GM21381 (cell line): ENCODE data around the gene DIP2C.
"Not testable (repeated sequence)": the region's sequence is repeated elsewhere in the genome, so short reads cannot be mapped to it uniquely, and the experiment has no call there.

Experiments
- ATAC-seq: cut with Tn5 transposase; IDR thresholded peaks from one replicate; pipeline ENCODE4 v1.9.1; 2021; ENCODE audit warnings: mild to moderate bottlenecking, moderate library complexity; ENCODE audit not compliant: unreplicated experiment

Gene DIP2C

DNA sequence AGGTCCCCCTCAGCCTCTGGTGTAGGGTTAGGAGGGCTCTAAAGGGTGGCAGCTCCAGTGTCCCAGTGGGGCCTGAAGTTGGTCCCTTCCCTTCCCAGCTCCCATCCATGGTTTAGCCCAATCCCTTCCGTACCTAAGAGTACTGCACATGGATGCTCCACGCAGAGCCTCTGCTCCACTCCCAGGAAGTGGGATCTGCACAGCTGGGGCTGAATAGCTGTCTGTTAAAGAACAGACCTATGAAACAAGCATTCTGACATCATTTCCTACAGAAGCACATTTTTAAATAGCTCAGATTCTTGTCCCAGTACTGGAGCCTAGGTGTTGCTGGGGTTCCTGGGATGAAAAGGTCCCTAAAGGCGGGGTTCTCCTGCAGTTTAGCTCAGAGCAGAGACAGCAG, 418.3 kb downstream of the DIP2C start:
- ATAC-seq: no peak

DNA sequence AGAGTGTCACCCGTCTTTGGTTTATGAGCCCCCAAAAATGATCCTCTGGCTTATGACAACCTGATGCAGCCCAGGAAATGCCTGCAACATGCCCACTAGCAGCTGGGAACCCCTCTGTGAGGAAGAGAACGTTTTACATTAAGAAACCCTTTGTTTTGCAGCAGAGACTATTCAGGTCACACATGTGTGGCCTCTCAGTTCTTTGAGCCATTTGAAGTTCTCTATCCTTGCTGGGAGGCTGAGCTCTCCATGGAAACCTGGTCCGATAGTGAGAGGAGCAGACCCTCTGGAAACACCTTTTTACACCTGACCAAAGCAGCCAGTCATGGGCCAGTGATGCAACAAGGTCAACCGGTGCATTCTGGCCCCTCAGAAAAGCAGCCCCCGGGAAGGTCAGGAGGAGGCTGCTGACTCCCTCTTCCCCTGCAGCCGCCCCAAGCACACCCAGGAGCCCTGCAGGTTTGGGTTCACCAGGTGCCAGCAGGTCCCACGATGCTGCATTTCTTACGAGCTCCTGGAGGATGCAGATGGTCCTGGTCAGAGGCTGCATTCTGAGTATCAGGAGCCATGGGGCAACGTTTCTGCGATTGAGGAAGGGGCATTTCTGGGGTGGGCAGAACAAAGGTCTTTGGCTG, 419.9 kb downstream of the DIP2C start:
- ATAC-seq: no peak

DNA sequence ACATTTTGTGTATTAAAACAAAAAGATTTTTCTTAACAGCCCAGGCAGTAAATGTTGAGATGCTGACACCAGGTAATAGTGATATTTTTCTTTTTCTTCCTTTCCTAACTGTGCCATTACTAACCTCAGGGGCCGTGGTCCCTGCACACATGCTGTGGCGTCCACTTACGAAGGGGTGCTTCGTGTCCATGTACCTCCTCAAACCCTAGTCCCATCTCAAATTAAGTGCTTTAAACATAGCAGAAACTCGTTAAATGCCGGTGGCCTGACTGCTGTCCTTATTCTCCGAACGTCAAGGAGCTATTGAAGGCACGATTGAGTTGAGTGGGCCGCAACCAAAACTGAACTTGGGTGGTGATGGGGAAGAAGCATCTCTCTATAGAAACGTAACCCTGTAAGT, 421.8 kb downstream of the DIP2C start:
- no peak for ATAC-seq

DNA sequence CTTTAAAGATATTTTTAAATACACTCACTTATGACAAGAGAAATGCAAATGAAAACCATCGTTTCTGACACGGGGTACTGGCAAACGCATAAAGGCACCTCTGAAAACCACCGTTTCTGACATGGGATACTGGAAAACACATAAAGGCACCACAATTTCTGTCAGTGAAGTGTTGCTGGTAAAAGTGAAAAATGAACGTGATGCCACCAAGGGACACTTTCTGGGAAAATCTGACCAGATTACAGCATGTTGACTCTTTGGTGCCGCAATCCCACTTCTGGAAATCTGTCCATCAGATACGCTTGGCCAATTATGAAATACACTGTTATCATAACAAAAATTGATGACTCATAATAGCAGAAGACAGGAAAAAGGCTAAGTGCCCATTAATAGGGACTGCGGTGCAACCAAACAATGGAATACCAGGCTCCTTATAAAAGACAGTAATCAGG, 422.5 kb downstream of the DIP2C start:
- ATAC-seq: no peak

DNA sequence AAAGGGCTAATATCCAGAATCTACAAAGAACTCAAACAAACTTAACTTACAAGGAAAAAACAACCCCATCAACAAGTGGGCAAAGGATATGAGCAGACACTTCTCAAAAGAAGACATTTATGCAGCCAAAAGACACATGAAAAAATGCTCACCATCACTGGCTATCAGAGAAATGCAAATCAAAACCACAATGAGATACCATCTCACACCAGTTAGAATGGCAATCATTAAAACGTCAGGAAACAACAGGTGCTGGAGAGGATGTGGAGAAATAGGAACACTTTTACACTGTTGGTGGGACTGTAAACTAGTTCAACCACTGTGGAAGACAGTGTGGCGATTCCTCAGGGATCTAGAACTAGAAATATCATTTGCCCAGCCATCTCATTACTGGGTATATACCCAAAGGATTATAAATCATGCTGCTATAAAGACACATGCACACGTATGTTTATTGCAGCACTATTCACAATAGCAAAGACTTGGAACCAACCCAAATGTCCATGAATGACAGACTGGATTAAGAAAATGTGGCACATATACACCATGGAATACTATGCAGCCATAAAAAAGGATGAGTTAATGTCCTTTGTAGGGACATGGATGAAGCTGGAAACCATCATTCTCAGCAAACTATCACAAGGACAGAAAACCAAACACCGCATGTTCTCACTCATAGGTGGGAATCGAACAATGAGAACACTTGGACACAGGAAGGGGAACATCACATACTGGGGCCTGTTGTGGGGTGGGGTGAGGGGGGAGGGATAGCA, 423.5 kb downstream of the DIP2C start:
- ATAC-seq: not testable (repeated sequence)

DNA sequence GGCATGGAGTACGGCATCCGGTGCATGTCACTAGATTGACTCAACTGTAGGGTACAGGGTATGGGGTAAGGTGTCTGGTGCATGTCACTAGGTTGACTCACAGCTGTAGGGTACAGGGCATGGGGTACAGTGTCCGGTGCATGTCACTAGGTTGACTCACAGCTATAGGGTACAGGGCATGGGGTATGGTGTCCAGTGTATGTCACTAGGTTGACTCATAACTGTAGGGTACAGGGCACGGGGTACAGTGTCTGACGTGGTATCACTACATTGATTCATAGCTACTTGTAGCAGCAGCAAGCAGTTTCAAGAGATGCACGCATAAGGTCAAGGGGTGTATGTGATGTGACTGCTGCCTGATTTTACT, 424.4 kb downstream of the DIP2C start:
- ATAC-seq: not testable (repeated sequence)

DNA sequence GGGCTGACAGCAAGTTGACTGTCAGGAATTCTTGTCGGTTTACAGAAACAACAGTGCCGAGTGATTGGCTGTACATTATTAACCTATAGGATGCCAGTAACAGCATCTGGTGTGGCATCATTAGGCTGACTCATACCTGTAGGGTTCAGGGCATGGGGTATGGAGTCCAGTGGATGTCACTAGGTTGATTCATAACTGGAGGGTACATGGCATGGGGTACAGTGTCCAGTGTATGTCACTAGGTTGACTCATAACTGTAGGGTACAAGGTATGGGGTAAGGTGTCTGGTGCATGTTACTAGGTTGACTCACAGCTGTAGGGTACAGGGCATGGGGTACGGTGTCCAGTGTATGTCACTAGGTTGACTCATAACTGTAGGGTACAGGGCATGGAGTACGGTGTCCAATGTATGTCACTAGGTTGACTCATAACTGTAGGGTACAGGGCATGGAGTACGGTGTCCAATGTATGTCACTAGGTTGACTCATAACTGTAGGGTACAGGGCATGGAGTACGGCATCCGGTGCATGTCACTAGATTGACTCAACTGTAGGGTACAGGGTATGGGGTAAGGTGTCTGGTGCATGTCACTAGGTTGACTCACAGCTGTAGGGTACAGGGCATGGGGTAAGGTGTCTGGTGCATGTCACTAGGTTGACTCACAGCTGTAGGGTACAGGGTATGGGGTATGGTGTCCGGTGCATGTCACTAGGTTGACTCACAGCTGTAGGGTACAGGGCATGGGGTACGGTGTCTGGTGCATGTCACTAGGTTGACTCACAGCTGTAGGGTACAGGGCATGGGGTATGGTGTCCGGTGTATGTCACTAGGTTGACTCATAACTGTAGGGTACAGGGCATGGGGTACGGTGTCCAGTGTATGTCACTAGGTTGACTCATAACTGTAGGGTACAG, 425.1 kb downstream of the DIP2C start:
- ATAC-seq: not testable (repeated sequence)

DNA sequence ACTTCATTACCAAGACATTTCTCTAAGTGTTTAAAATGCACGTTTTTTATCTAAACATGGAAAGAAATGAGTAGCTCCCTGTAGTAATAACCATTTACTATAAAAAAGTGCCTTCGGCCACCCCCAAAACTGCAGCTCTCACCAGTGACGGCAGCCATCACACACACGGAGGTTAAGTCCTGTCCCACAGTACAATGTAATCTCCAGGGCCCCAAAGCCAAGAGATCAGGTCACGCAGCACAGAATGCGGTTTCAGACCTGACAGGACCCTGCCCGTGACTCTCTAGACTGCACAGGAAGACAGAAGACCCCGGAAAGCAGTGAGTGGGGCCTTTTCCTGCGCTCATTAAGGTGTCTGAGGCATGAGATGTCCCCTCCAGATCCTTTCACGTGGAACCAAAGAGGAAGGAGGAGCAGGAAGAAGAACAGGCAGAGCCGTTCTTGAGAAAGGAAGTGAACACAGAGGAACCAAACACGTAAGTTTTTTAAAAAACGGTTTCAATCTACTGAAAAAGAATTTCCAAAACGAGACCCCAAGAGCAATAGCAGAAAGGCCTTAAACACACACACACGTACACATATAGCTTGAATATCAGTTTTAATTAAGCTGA, 428.5 kb downstream of the DIP2C start:
- ATAC-seq: no peak

DNA sequence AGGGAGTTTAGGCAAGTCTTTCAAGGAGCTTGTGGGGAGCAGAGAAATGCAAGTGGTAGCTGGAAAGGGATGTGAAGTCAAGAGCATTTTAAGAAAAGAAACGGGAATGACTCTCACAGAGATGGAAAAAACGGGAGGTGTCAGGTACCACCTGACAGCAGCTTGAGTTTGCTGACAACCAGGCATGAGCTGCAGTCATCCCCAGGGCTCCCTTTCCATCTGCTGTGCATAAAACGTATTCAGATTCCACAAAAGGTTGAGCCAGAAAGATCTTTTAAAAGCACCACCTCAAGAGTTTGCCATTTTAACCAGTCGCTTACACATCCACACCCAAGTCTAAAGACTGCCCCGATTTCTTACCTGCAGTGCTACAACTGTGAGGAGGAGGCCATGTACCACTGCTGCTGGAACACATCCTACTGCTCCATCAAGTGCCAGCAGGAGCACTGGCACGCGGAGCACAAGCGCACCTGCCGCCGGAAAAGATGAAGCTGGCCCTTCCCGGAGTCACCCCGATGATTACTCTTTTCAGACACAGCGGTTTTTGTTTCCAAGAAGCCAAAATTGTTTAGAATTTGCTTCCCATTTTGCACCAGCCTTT, 437.4 kb downstream of the DIP2C start:
- no peak for ATAC-seq

DNA sequence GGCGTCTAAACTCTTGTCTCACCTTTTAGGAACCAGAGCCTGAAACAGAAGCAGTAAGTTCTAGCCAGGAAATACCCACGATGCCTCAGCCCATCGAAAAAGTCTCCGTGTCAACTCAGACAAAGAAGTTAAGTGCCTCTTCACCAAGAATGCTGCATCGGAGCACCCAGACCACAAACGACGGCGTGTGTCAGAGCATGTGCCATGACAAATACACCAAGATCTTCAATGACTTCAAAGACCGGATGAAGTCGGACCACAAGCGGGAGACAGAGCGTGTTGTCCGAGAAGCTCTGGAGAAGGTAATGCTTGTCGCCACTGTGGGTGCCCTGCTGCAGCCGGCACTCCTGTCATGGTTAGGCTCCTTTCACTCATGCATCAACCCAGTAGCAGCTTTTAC, 441.2 kb downstream of the DIP2C start:
- no peak for ATAC-seq

DNA sequence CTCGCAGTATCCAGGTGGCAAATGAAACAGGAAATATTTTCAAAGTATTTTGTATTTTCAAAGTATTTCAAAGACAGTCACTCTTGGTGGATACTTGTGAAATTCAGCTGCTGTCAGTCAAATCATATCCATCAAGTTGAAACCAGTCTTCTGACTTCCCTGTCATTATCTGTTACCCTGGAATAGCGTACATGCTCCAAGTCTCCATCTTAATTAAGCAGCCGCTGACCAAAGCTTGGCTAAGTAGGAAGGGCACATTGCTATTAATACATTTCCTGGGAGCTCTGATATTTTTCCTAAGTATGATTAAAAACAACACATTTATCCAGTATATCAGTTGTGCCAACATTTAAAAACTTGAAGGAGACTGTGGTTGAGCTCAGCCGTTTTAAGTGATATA, 442.0 kb downstream of the DIP2C start:
- no peak for ATAC-seq

DNA sequence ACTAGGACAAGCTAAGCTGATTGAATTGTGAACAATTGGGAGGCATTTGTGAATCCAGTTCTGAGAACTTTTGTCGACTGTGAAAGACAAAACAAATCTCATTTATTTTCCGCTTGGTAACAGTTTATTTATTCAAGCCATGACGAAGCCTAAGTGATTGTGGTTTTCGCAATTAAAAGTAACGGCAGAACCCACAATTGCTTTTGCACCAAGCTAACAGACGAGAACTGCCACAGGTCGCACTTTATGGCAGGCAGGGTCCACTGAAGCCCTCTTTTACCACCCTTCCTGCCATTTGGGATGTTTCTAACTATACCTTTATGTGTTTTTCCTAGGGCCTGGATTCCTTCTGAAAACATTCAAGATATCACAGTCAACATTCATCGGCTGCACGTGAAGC, 443.0 kb downstream of the DIP2C start:
- no peak for ATAC-seq

DNA sequence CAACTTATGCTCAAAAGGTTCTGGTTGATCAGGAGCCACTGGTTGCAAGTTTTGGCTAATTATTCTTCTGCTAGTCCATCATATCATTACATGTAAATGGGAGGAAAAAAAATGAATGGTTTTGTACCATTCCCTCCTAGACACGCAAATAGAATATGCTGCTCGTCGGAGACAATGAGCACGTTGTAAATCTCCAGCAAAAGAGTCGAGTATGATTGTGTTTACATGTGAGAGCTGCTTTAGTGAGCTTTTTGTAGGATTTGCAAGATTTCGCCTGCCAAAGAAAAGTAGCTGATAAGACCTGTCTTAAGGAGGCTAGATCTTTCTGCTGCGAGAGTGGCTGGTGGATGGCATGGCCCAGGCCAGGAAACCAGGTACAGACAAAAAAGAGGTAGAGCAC, 445.2 kb downstream of the DIP2C start:
- no peak for ATAC-seq

DNA sequence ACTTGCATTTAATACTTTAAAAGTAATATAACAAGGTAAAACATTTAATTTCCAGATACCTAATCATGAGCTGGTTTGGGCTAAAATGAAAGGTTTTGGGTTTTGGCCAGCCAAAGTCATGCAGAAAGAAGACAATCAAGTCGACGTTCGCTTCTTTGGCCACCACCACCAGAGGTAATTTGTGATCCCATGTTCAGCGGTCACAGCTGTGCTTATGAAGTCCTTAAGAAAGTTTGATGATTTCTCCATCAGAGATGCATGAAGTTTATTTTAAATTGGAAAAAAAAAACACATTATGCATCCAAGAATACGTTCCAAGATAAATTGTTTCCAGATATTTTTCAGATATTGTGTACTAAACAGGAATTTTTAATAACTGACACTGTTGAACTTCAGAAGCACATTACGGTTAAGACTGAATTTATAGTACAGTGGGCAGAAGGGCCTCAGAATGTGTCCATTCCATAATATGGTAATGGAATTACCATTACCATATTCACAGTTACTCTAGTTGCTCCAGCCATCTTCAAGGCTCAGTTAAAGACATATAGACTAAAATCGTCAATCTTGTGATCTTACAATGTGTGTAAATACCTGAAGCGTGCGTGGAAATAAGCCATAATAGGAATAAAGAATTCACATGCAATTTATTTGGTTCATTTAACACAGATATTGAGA, 447.4 kb downstream of the DIP2C start:
- ATAC-seq: no peak

DNA sequence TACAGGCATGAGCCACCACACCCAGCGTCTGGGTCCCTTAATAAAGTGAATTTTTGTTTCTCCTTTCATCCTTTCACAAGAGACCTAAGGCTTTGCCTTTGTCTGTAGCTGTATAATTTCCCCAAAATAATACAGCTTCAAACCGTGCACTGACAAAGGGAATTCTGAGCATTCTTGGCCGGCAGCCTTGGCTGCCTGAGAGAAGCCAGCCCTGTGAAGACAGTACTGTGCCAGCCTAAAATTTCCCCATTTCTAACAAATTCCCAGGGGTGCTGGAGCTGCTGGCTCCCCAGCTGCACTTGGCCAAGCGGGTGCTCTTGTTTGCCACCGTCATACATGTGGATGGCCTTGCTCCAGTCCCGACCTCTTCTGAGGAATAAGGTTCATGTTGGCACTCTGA, 448.0 kb downstream of the DIP2C start:
- ATAC-seq: no peak

DNA sequence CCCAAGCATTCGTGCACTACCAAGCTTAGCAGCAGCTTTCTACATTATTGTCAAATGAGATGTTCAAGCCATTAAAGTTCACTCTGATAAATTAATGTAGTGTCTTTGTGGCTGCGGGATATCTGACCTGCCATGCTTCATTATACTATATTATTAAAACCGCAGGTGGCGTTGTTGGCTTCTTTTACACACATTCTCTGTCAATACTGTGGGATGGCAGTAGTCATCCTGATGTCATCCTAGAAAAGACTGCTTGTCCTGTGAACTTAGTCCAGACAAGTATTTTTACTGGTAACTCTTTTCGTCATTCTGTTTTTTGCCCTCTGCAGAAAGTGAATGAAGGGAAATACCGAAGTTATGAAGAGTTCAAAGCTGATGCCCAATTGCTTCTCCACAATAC, 450.4 kb downstream of the DIP2C start:
- ATAC-seq: no peak

DNA sequence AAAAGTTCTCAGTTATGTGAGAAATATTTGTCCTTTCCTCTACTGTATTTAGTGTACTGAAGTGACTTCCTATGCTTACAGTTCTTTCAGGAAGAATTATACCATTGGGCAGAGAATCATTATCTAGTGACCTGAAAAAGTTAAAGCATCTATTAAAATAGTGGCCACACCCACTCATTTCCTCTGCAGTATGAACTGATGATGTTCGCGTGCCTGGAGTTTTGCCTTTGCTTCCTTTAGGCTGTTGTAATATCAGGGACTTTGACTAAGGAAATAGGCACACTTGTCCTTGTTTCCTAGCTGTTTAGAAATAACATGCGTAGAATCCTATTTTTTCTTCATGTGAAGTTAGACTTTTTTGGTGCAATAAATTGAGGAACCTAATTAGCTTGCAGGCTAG, 453.6 kb downstream of the DIP2C start:
- no peak for ATAC-seq

DNA sequence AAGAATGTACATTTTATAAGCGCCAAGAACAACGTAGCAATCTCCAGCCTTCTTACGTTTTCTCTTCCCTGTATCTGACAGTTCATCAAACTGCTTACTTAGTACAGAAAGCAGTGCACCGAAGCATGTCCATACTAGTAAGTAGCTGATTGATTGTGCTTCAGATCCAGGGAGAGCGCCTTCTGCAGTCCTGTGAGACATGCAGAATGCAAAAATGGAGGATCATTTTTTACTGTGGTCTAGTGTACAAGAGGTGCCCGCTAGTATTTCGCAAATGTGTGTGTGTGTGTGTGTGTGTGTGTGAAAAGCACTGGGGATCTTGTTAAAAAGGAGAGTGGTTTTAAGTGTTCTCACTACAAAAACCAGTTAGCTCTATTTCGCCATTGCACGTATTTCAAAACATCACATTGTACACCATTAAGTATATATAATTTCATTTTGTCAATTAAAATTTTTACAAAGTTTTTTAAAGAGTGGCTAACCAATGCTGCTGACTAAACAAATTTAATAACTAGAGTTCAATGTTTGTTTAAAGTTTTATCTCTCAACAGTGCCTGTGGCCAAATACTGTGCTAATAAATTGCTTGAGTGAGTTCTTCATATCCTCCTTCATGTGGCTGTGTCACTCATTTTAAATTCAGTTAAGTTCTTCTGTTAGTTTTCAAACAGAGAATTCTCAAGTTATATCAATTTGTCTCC, 454.6 kb downstream of the DIP2C start:
- ATAC-seq: no peak

DNA sequence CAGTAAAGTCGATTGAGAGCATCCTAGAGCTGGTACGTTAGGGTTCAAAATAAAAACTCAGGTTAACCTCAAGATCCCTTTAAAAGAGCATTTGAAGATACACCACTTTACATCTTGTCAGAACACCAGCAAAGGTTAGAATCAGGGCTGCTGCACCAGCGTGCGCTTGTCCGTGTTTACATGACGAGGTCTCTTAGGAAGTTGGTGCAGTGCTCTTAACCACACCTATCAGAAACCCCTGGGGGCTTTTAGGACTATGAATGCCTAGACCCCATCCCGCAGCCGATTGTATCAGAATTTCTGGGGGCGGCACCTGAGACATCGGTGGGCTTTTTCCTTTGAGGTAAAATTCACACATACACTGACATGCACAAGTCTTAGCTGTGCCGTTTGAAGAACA, 456.6 kb downstream of the DIP2C start:
- ATAC-seq: no peak

DNA sequence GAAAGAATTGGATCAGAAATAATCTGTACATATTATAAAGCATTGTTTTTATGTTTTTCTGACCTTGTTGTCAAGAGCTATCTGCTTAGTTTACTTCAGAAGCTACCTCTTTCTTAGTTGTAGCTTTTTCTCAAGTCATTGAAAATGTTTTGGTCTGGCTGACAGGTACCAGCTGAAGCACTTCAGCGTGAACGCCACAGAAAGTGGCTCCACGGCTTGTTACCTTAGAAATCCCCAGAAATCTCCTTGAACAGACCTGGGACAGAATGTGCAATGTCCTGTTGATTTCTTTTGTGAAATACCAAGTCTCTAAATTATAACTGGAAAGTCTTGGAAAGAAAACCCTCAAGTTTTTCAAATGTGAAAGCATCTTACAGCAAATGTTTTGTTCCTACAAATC, 457.4 kb downstream of the DIP2C start:
- no peak for ATAC-seq
